ENCODE results near the gene ABCB8.

ABCB8 gene

GRCh38 chr7:151075978-151076426 is 47.8 kb downstream of the ABCB8 start (continued):
- TF ChIP-seq KLF7 (tag by site-specific recombination; IDR thresholded peaks at IDR 0.05; ENCODE audit: borderline replicate concordance), result 0 out of 2 replicates have a peak, but pooled peaks have one; percentile 18
- TF ChIP-seq ZNF174 (tag by site-specific recombination; IDR thresholded peaks at IDR 0.05), result no peak
- no peak for TF ChIP-seq GLIS1 (tag by site-specific recombination; IDR thresholded peaks at IDR 0.05)
- TF ChIP-seq ZNF302 (tag by site-specific recombination; IDR thresholded peaks at IDR 0.05; ENCODE audit: low read depth), result no peak
- TF ChIP-seq HIC1 (tag by site-specific recombination; IDR thresholded peaks at IDR 0.05), result peak; percentile 16; the same call in 1 of the 2 replicates
- TF ChIP-seq ZNF600 (tag by site-specific recombination; IDR thresholded peaks at IDR 0.05), result peak; percentile 59
- no peak for TF ChIP-seq ZNF792 (tag by site-specific recombination; IDR thresholded peaks at IDR 0.05)
- no peak for TF ChIP-seq ZNF692 (tag by site-specific recombination; IDR thresholded peaks at IDR 0.05)
- no peak for TF ChIP-seq ZNF747 (tag by site-specific recombination; IDR thresholded peaks at IDR 0.05)

- POLR2A ChIA-PET, result interaction anchor here (1.0 to 4.8 kb wide), 9 partner anchors 8 to 49 kb away, joined by 4 to 22 read pairs (median 6); partner anchors contain the start of genes ABCB8, CDK5 and SLC4A2
- no peak overlapping the region for H3K4me3 ChIP-seq (ENCODE audit: low read depth, low read length)
- H3K36me3 ChIP-seq (ENCODE audit: control insufficient read depth in 2 of 2, insufficient read depth in 1 of 2, low read length in 2 of 2), result peaks cover 14 to 66% of the 10 kb centered on the region in 2 experiments; a peak in 2 of 3 replicates
- H3K9me3 ChIP-seq (ENCODE audit: control insufficient read depth, insufficient read depth, low read depth, low read length), result no peaks in the 10 kb centered on the region
- CTCF ChIA-PET, result interaction anchor here (0.5 to 1.9 kb wide), 6 partner anchors 11 to 262 kb away, joined by 3 to 9 read pairs (median 4); no protein-coding TSS in a partner anchor
- TF ChIP-seq ZNF529 (tag by site-specific recombination; IDR thresholded peaks at IDR 0.05; ENCODE audit: insufficient replicate concordance) (no peak), KLF10 (tag by site-specific recombination; IDR thresholded peaks at IDR 0.05) (no peak), HIC1 (tag by site-specific recombination; IDR thresholded peaks at IDR 0.05) (peak; percentile 90), ZNF600 (tag by site-specific recombination; IDR thresholded peaks at IDR 0.05) (0 out of 2 replicates have a peak, but pooled peaks have one; percentile 60), ZNF2 (tag by site-specific recombination; IDR thresholded peaks at IDR 0.05) (peak; percentile 64; the same call in 1 of the 2 replicates), CTCF (tag by site-specific recombination; IDR thresholded peaks at IDR 0.05) (peak; percentile 77), PRDM1 (tag by site-specific recombination; IDR thresholded peaks at IDR 0.05) (no peak), ZBTB17 (tag by site-specific recombination; IDR thresholded peaks at IDR 0.05) (no peak), ZNF660 (tag by site-specific recombination; IDR thresholded peaks at IDR 0.05) (no peak), ZNF354C (tag by site-specific recombination; IDR thresholded peaks at IDR 0.05; ENCODE audit: borderline replicate concordance, low read depth) (no peak), ZNF610 (tag by site-specific recombination; IDR thresholded peaks at IDR 0.05; ENCODE audit: borderline replicate concordance) (no peak), ZNF48 (tag by site-specific recombination; IDR thresholded peaks at IDR 0.05) (no peak)
- H3K4me1 ChIP-seq (ENCODE audit: control insufficient read depth, insufficient read depth, low read length), result peaks cover 6% of the 10 kb centered on the region; the same call in 1 of the 2 replicates
- H3K27ac ChIP-seq (ENCODE audit: extremely low read depth, low read depth, low read length), result no peak overlapping the region
Observed at GRCh38 chr7:151076863-151077704, 48.8 kb downstream of the ABCB8 start.

All from HEK293 (cell line).